H54 (cell line): Measurements from ENCODE around the gene DGKB.
"Not testable (repeated sequence)": the region's sequence is repeated elsewhere in the genome, so short reads cannot be mapped to it uniquely, and the experiment has no call there.

Source experiments
- DNase-seq: peaks from one replicate; pipeline ENCODE4 v3.0.0; 2011; ENCODE audit warnings: low spot score, mixed read lengths; ENCODE audit not compliant: insufficient read length
- FAIRE-seq: peaks from 3 replicates; lab custom pipeline; 2011; peaks lifted over from hg19 to GRCh38; lab: Jason Lieb, UNC
- POLR2A ChIP-seq: IDR thresholded peaks from 2 replicates; pipeline ENCODE4 v1.6.1; 2011; ENCODE audit warnings: low read depth, mild to moderate bottlenecking, low read length

DGKB gene

DNA sequence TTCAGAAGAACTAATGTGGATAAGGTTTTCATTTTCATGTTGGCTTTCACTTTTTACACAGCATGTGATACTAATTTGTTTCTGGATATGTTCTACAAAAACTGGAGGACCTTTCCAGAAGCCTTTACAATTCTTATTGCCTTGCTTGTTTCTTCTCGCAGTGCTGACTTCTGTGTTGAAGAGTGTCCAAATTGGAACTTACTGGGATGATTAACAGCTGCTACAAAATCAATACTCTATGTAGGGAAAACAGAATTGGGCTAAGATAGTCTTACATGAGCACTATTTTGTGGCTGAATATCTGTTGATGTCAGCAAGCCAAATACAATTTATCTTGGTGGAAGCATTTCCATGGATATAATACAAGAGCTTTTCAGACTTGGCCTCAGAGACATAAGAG is 351.2 kb downstream of the DGKB start:
- peak; percentile 88 for FAIRE-seq
- DNase-seq = no peak
- TF ChIP-seq POLR2A = no peak

DNA sequence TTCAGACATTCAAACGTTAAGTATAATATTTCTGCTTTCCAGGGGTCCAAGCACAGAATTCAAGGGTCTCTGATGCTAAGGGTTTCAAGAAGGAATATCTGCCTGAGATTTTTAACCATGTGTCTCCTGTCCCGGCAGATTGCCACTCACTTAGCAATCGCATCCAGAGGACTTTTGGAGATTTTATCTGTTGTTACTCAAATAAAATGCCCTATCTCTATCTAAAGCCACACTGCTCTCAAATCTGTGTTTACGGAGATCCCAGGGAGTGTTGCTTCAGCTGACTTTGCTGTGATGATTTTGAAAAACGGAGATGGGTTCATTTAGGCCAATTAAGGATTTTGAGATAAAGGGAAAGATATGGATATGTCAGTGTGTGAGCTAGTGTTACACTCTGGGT is 359.9 kb downstream of the DGKB start:
- TF ChIP-seq POLR2A = no peak
- no peak for DNase-seq
- peak; percentile 33 for FAIRE-seq

DNA sequence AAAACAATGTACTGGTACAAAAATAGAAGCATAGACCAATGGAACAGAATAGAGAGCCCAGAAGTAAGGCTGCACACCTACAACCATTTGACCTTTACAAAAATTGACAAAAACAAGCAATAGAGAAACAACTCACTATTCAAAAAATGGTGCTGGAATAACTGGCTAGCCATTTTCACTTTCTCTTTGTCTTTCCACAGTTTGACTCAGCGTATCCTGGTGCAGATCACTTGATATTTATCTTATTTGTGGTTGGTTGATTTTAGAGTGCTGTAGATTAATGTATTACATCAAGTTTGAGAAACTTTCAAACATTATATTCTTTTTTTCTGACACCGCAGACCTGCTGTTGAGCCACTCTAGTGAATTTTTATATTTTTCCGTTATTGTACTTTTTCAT is 381.4 kb downstream of the DGKB start:
- FAIRE-seq (no peak), DNase-seq (peak; percentile 11)
- no peak for TF ChIP-seq POLR2A

DNA sequence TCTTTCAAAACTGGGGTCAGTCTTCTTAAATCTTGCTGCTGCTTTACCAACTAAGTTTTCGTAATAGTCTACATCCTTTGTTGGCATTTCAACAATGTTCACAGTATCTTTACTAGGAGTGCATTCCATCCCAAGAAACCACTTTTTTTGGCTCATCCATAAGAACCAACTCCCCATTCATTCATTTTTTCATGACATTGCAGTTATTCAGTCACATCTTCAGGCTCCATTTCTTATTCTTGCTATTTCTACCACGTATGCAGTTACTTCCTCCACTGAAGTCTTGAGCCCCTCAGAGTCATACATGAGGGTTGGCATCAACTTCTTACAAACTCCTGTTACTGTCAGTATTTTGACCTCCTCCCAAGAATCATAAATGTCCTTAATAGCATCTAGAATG is 392.3 kb downstream of the DGKB start:
- DNase-seq (no peak), FAIRE-seq (peak; percentile 77)
- no peak for TF ChIP-seq POLR2A

DNA sequence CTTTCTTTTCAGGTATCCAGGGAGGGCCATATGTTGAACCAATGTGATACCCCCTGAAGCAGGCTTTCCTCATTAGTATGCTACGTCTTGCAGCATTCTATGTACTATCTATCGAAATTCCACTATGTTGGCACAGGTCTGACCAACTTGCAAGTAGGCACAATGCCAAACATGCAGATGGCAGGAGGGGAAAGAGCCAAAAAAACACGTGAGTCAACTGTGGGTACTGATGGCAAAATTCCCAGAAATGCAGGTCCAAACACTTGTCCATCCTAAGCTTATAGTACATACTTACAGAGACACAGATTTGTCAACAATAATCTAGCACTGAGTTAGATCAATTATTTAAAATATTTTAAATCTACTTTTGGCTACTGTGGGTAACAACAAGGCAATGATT is 394.9 kb downstream of the DGKB start:
- peak; percentile 100 for FAIRE-seq
- DNase-seq = peak; percentile 19

DNA sequence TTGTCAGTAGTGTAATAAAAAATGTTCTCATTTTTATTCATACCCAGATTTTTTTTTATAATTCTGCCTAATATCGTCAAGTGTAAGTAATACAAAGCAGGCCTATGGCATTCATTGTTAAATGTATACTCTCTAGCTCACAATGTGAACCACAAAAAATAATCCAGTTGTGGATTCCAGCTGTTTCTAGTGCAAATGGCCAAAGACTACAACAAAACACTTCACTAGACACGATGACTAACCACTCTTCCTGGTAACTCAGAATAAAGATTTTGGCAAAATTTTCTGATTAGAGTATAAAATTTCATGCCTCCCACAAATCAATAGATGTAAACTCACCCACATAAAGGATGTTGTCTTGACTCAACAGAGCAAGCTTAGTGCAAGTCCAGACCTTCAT is 396.6 kb downstream of the DGKB start:
- FAIRE-seq = peak; percentile 73
- no peak for DNase-seq
- TF ChIP-seq POLR2A = no peak

More for the DNA sequence above, 394.9 kb downstream of the DGKB start:
- no peak for TF ChIP-seq POLR2A

DNA sequence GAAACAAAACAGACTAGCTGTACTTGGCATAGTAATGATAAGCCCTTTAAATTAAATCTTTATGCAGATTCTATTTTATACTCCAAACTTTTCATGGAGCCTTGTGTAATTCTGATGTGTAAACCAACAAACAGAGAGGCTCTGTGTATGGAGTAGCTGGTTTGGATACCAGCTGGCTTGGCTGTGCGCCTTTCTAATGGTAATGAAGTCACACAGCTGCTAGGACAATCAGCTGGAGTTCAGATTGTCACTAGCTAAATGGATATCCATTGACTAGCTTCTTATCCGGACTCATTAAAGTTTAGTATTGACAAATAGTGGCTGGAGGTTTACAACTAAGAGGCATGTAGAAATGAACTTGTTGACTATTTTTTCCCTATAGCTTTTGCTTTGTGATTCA is 398.4 kb downstream of the DGKB start:
- TF ChIP-seq POLR2A = no peak
- DNase-seq (no peak), FAIRE-seq (peak; percentile 41)

DNA sequence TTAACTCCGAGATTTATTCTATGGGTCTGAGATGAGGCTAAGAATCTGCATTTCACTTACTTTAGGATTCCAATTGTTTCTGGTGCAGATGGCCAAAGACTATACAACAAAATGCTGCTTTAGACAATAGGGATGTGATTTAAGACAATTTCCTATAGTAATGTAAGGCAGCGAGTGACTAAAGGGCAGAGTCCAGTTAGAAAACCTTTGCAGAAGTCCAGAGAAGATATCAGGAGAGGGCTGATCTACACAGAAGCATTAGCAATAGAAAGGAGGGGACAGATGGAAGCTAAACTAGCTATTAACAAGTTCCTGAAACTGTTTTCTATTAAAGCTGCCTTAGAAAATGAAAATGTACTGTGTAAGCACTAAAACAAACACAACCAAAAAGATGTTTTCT is 398.9 kb downstream of the DGKB start:
- FAIRE-seq (no peak), DNase-seq (no peak)
- no peak for TF ChIP-seq POLR2A

DNA sequence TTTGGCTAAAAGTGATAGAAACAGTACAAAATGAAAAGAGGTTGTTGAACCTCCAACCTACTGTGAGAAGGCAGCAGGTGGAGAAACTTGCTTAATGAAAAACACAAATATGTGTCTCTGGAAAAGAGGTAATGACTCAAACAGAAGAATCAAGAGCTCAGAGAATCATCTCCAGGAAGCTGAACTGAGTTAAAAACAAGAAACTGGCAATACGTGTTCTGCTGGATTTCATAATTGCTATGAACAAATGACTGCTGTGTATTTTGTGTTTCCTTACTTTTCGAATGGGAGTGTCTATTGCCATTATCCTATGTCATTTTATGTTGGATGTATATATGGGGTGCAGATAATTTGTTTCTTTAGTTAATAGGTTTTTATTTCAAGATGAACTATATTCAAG is 401.1 kb downstream of the DGKB start:
- no peak for TF ChIP-seq POLR2A
- FAIRE-seq = peak; percentile 11
- DNase-seq = no peak

DNA sequence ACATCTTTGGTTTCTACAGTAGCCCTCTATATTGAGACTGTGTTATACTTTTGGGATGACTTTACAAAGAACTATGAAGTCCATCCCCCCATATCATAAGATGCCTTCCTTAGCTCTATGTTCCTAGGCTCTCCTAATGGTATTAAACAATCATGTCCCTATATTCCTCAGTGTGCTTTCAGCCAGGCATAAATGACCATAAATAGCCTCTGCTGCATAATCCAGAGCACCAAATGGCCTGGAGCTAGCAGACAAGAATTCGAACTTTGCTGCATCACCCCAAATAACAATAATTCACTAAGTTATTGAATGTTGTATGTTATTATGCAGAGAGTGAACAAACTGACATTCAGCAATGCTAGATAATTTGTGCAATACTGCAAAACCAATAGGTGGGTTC is 405.2 kb downstream of the DGKB start:
- peak; percentile 70 for FAIRE-seq
- no peak for DNase-seq
- no peak for TF ChIP-seq POLR2A

DNA sequence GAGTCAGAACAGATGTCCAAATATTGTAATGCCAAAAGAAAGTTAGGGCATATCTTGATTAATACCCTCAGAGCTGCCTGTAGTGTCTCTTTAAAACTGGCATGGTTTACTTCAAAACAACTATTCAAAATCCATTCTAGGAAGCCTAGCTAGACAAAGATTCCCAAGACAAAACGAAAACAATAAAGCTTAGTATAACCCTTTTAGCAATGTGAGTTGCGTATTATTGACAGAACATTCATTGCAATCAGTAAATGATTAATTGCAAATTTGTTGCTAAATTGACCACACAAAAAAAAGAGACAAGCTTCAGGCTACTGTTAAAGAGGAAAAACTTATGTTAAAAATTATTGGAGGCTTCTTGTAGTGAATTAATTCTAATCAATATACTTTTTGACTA is 406.9 kb downstream of the DGKB start:
- no peak for TF ChIP-seq POLR2A
- DNase-seq (no peak), FAIRE-seq (peak; percentile 91)

DNA sequence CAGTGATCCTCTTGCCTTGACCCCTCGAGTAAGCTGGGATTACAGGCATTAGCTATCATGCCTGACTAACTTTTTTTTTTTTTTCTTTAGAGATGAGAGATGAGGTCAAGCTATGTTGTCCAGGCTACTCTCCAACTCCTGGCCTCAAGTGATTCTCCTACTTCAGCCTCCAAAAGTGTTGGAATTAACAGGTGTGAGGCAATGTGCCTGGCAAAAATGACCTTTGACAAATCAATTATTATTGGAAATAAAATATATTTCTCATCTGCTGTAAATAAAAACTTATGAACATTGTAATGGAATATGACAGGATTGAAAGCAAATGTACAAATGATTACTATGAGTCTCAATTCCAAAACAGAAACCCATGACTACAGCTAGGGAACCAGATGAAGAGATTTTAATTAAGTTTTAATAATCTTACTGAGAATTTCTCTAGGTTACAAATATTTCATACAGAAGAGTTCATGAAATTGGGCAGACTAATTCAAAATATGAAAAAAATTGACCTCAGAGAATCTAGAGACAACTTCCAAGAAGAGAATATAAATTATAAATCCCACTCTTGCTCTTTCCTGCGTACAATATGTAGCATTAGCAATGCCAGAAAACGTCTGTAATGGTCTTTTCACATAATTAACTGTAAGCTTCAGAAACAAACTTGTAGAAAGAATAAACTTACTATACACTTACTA is 414.7 kb downstream of the DGKB start:
- DNase-seq (no peak), FAIRE-seq (no peak)
- no peak for TF ChIP-seq POLR2A

DNA sequence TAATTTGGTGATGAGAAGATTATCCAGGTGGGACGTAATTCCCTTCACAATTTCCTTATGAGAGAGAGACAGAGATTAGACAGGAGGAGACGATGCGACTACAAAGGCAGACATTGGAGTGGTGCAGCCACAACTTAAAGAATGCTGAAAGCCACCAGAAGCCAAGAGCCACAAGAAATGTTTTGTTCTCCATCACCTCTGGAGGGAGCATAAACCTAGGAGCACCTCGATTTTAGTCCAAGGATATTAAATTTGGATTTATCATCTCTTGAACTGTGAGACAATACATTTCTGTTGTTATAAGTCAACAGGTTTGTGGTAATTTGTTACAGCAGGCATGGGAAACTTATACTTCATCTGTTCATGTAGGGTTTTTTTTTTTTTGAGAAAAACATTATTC is 418.9 kb downstream of the DGKB start:
- FAIRE-seq (peak; percentile 58), DNase-seq (no peak)
- no peak for TF ChIP-seq POLR2A

DNA sequence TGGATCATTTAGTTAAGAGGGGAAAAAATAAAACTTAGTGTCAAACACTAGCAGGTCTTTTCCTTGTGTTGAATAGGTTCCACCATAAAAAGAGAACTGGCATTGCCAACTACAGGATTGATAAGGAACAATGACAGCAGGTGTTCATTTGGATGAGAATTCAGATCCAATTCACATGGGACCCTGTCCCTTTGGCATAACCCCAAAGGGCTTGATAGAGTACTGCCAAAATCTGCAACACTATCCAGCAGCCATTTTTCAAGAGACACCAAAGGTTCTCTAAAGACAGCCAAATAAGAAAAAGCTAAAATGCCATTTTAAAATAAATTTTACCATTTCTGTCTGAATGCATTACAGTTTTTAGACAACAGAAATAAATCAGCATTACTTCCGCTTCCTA is 422.3 kb downstream of the DGKB start:
- no peak for DNase-seq
- TF ChIP-seq POLR2A = no peak
- FAIRE-seq = no peak

DNA sequence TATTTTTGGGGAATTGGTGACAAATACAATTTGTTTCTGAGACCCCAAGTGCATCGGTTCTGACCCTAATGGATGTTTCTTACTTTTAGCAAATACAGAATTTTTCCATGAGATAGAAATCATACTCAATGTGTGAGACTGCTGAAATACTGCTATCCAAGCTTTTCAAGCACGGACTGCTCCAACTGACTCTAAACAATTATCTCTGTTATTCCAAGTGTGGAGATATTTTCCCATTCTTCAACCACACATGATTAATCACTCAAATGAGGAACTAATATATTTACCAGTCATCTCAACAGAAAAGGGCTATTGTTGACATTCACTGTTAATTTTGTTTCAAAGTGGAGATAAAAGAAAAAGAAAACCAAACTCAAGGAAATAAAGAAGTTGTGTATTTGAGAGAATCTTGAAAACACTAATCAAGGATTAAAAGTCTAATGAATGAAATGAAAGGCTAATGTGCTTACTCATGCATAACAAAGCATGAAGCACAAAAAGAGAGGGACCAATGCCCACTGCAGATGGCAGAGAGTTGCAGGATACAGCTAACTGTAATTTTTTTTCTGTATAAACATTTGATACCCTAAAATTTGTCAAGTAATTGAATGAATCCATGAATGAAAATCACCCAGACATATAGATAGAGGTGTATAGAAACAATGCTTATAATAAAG is 423.6 kb downstream of the DGKB start:
- no peak for TF ChIP-seq POLR2A
- DNase-seq (no peak), FAIRE-seq (peak; percentile 23)

DNA sequence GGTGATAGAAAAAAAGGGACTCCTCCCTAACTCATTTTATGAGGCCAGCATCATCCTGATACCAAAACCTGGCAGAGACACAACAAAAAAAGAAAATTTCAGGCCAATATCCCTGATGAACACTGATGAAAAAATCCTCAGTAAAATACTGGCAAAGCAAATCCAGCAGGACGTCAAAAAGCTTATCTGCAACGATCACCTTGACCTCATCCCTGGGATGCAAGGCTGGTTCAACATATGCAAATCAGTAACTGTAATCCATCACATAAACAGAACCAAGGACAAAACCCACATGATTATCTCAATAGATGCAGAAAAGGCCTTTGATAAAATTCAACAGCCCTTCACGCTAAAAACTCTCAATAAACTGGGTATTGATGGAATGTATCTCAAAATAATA is 440.8 kb downstream of the DGKB start:
- DNase-seq, FAIRE-seq: not testable (repeated sequence)

DNA sequence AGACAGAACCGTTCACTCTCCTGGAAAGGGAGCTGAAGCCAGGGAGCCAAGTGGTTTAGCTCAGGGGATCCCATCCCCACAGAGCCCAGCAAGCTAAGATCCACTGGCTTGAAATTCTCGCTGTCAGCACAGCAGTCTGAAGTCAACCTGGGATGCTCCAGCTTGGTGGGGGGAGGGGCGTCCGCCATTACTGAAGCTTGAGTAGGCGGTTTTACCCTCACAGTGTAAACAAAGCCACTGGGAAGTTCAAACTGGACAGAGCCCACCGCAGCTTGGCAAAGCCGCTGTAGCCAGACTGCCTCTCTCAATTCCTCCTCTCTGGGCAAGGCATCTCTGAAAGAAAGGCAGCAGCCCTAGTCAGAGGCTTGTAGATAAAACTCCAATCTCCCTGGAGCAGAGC is 443.7 kb downstream of the DGKB start:
- not testable (repeated sequence) for FAIRE-seq, DNase-seq
